ENCODE data around the gene MIEF2.

Gene MIEF2

DNA sequence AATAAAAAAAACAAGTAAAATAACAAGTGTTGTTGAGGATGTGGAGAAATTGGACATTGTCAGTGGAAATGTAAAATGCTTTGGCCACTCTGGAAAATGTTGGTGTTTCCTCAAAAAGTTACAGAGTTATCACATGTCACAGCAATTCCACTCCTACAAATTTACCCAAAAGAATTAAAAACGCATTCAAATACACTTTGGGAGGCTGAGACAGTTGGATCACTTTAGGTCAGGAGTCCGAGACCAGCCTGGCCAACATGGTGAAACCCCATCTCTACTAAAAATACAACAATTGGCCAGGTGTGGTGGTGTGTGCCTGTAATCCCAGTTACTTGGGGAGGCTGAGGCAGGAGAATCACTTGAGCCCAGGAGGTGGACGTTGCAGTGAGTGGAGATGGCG, 48.7 kb downstream of the MIEF2 start:
- no peak for DNase-seq (ENCODE audit: low read depth)
- TF ChIP-seq, protein P1, sequence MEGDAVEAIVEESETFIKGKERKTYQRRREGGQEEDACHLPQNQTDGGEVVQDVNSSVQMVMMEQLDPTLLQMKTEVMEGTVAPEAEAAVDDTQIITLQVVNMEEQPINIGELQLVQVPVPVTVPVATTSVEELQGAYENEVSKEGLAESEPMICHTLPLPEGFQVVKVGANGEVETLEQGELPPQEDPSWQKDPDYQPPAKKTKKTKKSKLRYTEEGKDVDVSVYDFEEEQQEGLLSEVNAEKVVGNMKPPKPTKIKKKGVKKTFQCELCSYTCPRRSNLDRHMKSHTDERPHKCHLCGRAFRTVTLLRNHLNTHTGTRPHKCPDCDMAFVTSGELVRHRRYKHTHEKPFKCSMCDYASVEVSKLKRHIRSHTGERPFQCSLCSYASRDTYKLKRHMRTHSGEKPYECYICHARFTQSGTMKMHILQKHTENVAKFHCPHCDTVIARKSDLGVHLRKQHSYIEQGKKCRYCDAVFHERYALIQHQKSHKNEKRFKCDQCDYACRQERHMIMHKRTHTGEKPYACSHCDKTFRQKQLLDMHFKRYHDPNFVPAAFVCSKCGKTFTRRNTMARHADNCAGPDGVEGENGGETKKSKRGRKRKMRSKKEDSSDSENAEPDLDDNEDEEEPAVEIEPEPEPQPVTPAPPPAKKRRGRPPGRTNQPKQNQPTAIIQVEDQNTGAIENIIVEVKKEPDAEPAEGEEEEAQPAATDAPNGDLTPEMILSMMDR (conservative IDR thresholded peaks at IDR 0.05; ENCODE audit: low read depth, low read length), result no peak
- no peak overlapping the region for H3K4me3 ChIP-seq (ENCODE audit: low read depth, low read length)

- H3K4me3 ChIP-seq (ENCODE audit: low read depth, low read length), result peak overlapping the region; percentile 93
- peak; percentile 36 for DNase-seq (ENCODE audit: low read depth)
- TF ChIP-seq, protein P1 (conservative IDR thresholded peaks at IDR 0.05; ENCODE audit: low read depth, low read length), result no peak
Observed at GRCh38 chr17:18314059-18314730, 53.7 kb downstream of the MIEF2 start.

DNA sequence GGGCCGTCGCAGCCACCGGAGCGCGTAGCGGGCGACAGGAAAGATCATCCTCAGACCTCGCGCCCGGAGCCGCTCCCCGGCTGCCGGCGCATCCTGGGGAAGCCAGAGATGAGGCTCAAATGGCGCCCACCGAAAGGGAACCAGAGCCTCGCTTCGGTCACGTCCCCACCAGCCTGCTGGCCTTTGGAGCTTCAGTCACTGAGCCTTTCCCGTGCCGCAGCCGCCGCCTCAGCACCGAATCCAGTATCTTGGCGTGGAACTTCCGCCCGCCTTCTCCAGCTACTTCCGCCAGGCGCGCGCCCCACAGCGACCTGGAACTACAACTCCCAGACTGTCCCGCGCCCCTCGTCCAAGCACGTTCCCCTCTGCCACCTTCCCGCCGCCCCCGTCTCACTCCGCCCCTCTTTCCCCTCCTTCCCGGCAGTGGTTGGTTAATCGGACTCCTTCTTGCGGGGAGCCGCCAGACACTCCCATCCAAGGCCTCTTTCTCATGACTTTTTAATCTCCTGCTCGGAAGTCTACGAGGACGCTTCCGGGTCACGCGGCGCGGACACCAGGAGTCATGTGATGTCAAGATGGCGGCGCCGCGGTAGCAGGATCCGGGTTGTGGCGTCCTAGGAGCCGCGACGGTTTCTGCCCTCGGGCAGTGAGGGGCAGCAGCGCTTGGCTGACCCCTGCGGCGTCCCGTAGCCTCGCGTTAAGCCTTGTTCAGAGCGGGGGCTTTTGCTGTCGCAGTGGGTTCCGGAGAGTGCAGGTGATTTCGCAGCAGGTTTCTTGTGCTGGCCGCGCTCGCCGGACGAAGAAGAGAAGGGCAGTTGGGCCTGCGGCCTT, 54.5 kb downstream of the MIEF2 start, which contains the start of the genes SMCR8 and TOP3A:
Gene SMCR8, plus strand, starts transcription at position 563 of the 831 bp plus-strand sequence. CDS start 497 bp downstream, outside the sequence.
Gene TOP3A, minus strand, starts transcription at position 264 of the 831 bp plus-strand sequence. Its CDS starts 216 bp downstream, at position 48.
- DNase-seq (ENCODE audit: low read depth), result peak; percentile 99
- peak within 1 kb of the TSS; percentile 93 for H3K4me3 ChIP-seq (ENCODE audit: low read depth, low read length)
- TF ChIP-seq, protein P1 (conservative IDR thresholded peaks at IDR 0.05; ENCODE audit: low read depth, low read length), result no peak

GRCh38 chr17:18315562-18315922, 55.1 kb downstream of the MIEF2 start:
- TF ChIP-seq, protein P1 (conservative IDR thresholded peaks at IDR 0.05; ENCODE audit: low read depth, low read length), result no peak
- peak overlapping the region; percentile 93 for H3K4me3 ChIP-seq (ENCODE audit: low read depth, low read length)
- peak; percentile 29 for DNase-seq (ENCODE audit: low read depth)

- TF ChIP-seq, protein P1 (conservative IDR thresholded peaks at IDR 0.05; ENCODE audit: low read depth, low read length), result no peak
- DNase-seq (ENCODE audit: low read depth), result no peak
- H3K4me3 ChIP-seq (ENCODE audit: low read depth, low read length), result peak overlapping the region; percentile 93
Observed at GRCh38 chr17:18315961-18316360, 55.5 kb downstream of the MIEF2 start.
